HEK293T (cell line): ENCODE data around the gene AK1.

Experiments
- ELF4 ChIP-seq: fragments of 450-650 bp; IDR thresholded peaks from 2 replicates; pipeline ENCODE4 v1.6.1; 2017; ENCODE audit warnings: antibody characterized with exemption
- SUZ12 ChIP-seq: fragments of 450-650 bp; IDR thresholded peaks from 2 replicates; pipeline ENCODE4 v1.6.1; 2016; ENCODE audit warnings: mild to moderate bottlenecking
- TF ChIP-seq, protein P1 (sequence below): fragments of 450-650 bp; IDR thresholded peaks from 2 replicates; pipeline ENCODE4 v1.6.1; 2016

DNA sequence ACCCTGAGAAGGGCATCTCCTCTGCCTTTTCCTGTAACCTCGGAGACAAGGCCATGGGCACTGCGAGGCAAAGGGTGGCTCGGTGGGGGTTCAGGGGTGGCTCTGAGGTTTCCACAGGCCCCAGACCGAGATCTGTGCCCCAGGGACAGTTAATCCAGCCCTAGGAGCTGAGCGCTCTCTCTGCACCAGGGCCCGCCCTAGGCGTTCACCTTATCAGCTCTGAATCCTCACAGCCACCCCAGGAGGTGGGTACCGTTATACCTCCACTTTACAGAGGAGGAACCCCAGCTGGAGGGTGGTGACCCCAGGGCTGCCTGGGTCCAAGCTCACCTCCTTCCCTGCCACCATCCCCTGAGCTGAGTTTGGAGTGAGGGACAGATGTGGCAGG lies 20.8 kb downstream of the AK1 start:
- TF ChIP-seq, protein P1, sequence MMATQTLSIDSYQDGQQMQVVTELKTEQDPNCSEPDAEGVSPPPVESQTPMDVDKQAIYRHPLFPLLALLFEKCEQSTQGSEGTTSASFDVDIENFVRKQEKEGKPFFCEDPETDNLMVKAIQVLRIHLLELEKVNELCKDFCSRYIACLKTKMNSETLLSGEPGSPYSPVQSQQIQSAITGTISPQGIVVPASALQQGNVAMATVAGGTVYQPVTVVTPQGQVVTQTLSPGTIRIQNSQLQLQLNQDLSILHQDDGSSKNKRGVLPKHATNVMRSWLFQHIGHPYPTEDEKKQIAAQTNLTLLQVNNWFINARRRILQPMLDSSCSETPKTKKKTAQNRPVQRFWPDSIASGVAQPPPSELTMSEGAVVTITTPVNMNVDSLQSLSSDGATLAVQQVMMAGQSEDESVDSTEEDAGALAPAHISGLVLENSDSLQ: no peak
- TF ChIP-seq SUZ12 (no peak), ELF4 (no peak)
